GM18519 (cell line): Measurements from ENCODE around the gene BCL6.

Experiments
- ATAC-seq: cut with Tn5 transposase; IDR thresholded peaks from one replicate; pipeline ENCODE4 v1.9.1; 2021; ENCODE audit warnings: mild to moderate bottlenecking, moderate library complexity; ENCODE audit not compliant: unreplicated experiment, low FRiP score

Gene BCL6

GRCh38 chr3:187745201-187746058, at the start of gene BCL6:
Gene BCL6 (minus strand): TSS chr3:187745468. CDS start chr3:187733693, 11,775 bp downstream.
- peak; percentile 48 for ATAC-seq

- no peak for ATAC-seq
Observed at GRCh38 chr3:187794731-187795130, 49.5 kb upstream of the BCL6 start.

- no peak for ATAC-seq
Observed at GRCh38 chr3:187793618-187794017, 48.4 kb upstream of the BCL6 start.

GRCh38 chr3:187792521-187792920, 47.3 kb upstream of the BCL6 start:
- no peak for ATAC-seq

DNA sequence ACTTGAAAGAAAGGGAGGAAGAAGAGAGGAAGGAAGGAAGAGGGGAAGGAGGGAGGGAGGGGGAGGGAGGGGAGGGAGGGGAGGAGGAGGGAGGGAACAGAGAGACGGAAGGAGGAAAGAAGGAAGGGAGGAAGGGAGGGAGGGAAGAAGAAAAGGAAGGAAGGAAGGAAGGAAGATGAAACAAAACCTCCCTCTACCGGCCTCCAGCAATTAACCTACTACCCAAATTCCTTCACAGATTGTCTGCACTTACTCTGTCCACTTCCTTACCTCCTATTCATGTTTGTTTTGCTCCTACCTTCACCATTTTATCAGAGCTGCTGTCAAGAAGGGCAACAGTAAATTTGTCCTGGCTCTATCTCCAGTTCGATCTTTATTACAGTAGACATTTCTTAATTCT, 44.6 kb upstream of the BCL6 start:
- ATAC-seq, result no peak

DNA sequence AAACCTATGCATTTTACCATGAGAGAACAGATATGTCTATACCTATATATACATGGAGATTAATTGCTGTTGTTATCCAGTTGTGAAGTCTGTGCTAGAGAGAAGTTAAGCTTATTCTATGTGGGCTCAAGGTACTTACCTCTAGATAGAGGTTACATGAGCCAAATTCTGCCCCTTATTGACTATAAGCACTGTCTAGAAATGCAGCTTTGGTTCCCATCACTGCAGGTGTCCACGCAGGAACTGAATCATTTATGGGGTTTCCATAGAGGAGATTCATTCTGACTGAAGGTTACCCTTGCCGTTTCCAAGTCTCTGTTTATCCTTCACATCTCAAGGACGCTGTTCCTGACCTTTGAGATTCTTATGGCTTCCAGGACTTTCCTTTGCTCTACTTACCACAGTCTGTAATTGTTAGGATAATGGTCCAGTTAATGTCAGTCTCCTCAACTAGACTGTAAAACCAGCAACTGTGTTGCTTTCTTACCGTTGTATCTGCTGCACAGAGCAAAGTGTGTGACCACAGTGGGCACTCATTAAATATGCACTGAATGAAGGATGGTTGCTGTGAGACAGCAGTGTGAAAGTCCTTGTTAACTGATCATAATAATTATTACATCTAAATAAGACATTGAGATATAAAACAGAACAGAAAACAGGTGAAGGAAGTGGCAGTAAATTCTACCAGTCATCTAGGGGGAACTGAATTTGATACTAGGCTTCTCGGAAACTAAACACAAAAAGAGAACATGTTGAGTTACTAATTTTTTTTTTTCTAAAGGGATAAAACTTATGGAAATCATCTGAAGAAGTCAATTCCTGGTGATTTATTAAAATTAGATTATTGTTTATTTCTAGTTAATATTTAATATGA, 44.0 kb upstream of the BCL6 start:
- no peak for ATAC-seq

DNA sequence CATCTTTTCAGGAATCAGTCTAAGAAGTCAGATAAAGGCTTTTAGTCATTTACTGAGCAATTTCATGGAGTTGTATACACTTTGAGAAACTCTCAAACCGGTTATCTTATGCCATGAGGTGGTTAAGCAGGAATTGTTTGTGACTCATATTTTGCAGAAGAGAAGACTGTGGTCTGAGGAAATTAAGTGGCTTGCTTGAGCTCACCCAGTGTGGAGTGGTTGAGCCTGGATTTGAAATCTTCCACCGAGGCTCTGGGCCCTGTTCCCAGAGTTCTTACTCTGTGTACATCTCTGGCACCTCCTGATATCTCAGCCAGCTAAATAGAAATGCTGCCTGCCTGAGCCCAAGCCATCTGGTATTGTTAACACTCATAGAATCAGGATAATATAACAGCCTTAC, 37.8 kb upstream of the BCL6 start:
- no peak for ATAC-seq

- ATAC-seq, result no peak
Observed at GRCh38 chr3:187782006-187782405, 36.7 kb upstream of the BCL6 start.

GRCh38 chr3:187781001-187781400, 35.7 kb upstream of the BCL6 start:
- no peak for ATAC-seq

- ATAC-seq, result no peak
Observed at GRCh38 chr3:187778726-187779125, 33.5 kb upstream of the BCL6 start.

DNA sequence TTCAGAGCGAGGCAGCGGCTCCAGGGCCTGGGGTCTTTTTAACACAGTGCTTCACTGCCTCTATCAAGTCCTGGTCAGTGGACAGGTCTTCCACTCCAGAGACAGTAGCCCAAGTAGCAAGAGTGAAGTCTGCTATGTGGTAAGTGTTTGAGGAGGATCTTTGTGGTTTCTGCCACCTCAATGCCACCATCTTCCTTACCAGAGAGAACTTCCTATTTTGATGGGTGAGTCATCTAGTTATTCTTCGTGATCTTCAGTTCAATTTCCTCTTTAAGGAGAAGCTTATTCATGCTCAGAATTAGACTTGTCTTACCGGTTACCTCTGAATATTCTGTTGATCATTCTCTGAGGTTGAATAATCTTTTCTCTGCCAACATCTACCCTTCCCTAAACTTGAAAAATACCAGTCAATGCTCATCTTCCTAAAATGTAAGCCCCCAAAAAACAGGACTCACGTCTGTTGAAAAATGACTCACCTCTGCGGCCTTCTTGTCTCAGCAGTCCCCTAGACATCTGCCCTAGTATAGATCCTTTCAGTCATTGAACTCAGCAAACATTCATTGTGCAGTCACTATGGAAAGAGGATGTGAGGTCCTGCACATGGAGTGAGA, 32.2 kb upstream of the BCL6 start:
- no peak for ATAC-seq

DNA sequence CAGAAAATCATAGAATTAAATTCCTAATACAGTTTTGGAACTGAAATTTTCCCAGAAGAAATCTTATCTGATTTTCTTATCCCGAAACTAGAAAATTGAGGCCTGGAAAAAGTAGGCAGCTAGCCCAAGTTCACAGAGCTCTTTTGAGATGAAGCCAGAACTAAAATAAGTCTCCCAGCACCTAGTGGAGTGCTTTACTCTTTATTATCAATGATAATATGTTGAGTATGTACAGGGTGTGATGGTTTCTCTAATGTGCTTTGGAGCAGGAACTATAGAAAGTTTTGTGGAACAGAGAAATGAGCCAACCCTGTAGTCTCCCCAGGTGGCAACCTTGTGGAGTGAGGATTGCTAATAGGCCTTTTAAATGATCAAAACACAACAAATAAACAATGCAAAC, 30.3 kb upstream of the BCL6 start:
- ATAC-seq, result no peak

- ATAC-seq, result no peak
Observed at GRCh38 chr3:187774185-187774789, 29.0 kb upstream of the BCL6 start.

DNA sequence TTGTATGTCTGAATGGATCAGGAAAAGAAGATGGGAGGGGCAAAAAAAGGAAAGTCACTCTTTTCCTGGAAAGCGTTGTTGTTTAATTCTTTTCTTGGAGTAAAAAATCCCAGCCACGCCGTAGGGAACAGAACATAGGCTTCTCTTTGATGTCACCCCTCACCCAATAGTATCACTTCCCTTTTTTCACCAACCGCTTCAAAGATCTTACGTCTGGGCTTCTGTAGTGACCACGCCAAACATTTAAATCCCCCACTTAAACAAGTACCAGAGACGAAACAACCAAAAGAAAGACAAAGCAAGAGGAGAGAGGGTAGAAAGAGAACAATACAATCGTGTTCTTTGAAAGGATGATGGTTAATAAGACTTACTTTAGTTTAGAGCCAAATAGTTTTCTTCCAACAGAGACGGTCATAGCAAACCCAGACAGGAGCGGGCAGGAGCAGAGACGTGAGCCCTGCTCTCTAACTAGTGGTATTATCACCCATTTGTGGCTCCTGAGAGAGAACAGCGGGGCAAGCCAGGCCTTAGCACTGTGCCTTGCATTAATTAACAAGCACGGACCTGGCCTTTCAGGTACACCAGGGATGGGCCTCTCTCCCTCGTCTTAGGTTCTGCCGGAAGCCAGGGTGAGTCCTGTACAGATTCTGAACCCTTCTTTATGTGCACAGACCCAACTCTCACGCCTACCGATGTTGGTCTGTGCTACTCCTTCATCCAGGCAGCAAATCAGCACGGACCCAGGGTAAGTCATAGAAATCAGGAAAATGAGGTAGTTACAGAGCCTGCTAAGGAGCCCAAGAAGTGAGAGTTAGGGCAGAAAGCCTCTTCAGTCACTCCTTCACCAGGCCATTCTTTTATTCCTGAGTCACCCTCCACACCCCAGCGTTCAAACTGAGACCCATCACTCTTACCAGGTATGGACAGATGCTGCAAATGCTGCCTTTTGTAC, 28.2 kb upstream of the BCL6 start:
- peak; percentile 63 for ATAC-seq

- ATAC-seq, result no peak
Observed at GRCh38 chr3:187770224-187770623, 25.0 kb upstream of the BCL6 start.

DNA sequence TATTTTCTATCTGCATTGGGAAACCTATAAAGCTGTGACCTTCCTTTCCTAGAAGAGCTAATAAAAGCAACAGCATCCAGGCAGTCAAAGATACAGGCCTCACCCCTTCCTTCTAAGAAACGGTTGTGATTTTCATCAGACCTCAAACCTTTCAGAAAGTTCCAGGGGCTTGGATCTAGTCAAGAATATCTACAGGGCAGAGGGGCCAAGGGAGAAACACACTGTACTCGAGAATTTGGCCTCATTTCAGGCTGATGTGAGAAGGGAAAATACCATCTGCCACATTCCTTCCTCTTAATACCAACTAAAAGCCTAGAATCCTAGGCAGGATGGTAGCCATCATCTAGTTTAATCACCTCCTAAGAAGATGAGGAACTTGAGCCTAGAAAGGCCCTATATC, 24.5 kb upstream of the BCL6 start:
- no peak for ATAC-seq

GRCh38 chr3:187767266-187768012, 22.2 kb upstream of the BCL6 start:
- no peak for ATAC-seq

DNA sequence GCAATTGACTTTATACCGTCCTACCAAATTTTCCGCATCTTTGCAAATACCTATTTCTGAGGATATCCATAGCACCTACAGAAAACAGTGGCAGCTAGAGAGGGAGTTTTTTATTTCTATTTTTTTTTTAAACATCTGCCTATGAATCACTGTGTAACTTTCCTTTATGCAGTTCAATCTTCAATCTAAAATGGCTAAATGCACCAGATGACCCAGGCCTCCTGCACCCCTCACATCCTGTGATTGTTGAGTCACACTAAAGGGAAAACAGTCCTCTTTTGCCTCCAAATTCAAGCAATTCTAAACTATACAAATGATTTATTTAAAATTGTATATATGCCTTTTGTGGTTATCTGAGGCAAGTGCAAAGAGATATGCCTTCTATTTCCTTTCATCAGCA, 20.1 kb upstream of the BCL6 start:
- ATAC-seq, result no peak
